ENCODE data around the gene SAYSD1.

The SAYSD1 gene

DNA sequence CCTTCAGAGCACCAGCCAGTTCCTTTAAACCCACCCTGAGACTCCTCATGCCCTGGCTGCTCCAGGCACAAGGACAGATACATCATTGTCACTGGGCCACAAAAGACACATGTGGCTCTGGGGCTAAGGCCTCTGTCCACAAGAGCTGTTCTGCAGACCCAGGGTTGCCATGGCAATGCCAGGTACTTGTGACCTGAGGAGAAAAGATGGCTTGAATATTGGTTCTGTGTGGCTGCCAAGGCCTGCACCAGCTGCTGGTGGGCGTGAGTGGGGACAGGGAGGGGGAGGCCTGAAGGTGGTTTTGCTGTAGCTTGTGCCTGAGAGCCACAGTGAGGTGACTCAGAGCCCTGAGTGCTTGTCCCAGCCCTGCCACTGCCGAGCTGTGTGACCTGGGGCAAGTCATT lies 31.8 kb downstream of the SAYSD1 start:
- TF ChIP-seq, protein P1, sequence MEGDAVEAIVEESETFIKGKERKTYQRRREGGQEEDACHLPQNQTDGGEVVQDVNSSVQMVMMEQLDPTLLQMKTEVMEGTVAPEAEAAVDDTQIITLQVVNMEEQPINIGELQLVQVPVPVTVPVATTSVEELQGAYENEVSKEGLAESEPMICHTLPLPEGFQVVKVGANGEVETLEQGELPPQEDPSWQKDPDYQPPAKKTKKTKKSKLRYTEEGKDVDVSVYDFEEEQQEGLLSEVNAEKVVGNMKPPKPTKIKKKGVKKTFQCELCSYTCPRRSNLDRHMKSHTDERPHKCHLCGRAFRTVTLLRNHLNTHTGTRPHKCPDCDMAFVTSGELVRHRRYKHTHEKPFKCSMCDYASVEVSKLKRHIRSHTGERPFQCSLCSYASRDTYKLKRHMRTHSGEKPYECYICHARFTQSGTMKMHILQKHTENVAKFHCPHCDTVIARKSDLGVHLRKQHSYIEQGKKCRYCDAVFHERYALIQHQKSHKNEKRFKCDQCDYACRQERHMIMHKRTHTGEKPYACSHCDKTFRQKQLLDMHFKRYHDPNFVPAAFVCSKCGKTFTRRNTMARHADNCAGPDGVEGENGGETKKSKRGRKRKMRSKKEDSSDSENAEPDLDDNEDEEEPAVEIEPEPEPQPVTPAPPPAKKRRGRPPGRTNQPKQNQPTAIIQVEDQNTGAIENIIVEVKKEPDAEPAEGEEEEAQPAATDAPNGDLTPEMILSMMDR (IDR thresholded peaks at IDR 0.05): no peak

DNA sequence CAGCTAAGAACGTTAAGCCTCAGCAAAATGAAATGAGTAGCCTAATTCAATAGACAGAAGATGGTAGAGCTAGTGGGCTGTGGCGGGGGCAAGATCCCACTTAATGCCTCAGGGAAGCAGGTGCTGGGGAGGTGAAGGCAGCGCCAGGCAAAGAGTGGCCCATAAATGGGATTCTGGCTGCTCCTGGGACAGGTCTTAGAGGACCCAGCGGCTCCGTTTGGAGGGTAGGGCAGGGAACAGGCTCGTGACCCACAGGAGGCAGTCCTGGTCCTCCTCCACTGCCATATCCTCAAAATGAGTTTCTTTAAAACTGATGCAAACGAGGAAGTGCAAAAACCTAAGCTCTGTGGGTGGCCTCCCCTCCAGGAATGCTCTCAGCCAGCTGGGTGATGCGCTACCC lies 32.7 kb downstream of the SAYSD1 start:
- TF ChIP-seq, protein P1 (IDR thresholded peaks at IDR 0.05): no peak

DNA sequence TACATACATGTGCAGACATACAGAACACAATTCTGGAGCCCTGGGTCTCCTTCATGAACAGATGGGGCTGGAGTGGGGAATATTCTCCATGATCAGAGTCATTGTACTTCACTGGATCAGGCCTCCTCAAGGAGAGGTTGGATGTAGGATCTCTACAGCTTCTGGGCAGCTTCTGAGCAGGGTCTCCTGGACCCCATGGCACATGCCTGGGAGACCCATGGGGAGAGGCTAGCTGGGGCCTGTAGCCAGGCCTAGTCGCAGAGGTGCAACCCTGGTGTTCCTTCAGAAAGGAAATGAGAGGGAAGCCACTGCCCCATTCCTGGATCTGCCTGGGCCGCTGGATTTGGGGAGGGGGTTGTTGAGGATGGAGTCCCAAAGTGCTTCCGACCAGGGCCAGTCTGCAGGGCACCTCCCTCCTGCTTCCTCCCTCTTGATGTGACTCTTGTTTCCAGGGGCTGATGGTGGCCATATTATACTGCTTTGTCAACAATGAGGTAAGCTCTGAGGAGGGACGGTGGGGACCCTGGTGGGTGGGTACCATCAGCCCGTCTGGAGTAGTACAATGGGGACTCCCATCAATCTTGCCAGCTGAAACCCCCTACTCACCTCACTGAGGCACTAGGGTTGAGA lies 34.6 kb downstream of the SAYSD1 start:
- TF ChIP-seq, protein P1 (IDR thresholded peaks at IDR 0.05): no peak

DNA sequence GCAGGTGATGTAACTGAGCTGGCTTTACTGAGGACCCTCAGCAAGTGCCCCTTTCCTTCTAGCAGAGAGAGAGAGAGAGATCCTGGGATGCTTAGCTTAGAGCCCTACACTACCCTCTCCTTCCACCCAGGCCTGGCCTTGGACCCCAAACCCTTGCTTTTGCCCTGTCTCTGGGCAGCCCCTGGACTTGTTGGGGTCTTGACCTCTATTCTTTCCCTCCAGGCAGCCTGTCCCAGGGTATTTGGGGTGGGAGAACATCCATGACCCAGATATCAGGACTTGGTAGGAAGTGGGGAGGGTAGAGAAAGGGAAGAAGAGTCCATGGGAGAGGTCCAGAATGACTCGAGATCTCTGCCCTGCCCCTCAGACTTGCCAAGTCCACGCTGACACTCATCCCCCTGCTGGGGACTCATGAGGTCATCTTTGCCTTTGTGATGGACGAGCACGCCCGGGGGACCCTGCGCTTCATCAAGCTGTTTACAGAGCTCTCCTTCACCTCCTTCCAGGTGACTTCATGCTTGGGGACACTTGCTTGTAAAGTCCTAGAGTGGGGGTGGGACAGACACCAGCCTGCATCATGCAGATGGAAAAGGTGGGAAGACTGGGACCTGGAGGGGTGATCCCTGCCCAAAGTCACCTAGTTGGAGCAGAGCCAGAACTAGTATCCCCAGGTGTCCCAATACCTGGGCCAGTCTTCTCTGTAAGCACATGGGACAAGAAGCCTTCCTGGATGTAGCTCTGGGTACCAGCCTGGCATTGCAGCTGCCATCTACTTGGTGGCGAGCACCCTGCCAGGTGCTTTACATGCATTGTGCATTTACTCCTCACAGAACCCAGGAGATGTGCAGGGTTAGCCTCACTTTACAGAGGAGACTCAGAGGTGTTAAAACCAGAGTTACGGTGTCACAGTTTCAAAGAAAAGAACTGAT lies 35.5 kb downstream of the SAYSD1 start:
- TF ChIP-seq, protein P1 (IDR thresholded peaks at IDR 0.05): no peak

DNA sequence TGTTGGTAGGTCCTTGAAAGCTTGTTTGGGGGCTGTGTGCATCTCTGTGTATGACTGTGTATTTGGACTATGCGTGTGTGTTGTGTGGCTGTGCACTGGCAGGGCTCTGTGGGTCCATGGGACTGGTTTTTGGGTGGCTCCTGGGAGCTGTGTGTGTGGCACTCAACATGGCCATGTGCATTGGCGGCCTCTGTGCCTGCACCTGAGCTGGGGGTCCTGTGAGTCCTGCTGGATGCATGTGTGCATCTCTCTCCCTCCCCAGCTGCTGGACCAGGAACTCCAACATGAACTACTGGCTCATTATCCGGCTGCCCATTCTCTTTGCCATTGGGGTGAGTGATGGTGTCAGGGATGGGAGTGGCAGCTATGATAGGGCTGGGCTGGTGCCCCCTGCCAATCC lies 36.3 kb downstream of the SAYSD1 start:
- TF ChIP-seq, protein P1 (IDR thresholded peaks at IDR 0.05): no peak

DNA sequence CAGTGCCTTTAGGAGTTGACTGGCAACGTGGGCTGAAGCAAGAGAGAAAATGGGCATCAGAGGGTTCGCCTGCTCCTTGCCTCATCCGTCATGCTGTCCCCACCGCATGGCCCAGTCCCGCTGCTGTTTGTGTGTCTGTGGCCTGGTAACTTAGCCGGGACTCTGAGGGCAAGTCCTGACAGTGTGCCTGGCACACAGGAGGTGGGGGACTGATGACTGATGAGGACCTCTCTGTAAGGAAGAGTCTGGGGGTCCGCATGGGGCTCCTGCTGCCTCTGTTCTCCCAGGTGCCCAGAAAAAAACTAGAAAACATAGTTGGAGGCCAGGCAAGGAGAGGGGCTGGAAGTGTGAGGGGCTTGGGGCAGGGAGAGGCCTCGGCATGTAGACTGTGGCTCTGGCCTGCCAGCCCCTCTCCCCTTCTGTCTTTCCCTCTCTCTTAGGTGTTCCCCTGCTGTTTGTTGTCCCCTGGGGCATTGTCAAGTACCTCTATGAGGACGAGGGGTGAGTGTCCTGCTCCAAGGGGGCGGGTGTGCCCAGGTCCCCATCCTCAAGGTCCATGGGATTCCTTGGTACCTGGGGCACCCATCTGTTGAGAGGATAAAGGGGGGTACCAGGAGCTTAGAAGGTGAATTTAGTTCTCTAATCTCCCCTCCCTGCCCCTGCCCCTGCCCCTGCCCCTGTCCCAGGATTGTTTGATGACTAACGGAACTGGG lies 36.9 kb downstream of the SAYSD1 start:
- TF ChIP-seq, protein P1 (IDR thresholded peaks at IDR 0.05): no peak
